CD4-positive, alpha-beta T cell treated with Interferon gamma for 1 hour (primary cell): Measurements from ENCODE around the gene RBM47.
"Not testable (repeated sequence)": the region's sequence is repeated elsewhere in the genome, so short reads cannot be mapped to it uniquely, and the experiment has no call there.

Experiments used
- DNase-seq: peaks from one replicate; pipeline ENCODE4 v3.0.0-alpha.2; 2020

RBM47 gene

GRCh38 chr4:40559585-40560465 is 69.8 kb downstream of the RBM47 start:
- DNase-seq = no peak

GRCh38 chr4:40557736-40558135 is 71.9 kb downstream of the RBM47 start:
- DNase-seq = no peak

- DNase-seq = no peak
Observed at GRCh38 chr4:40555176-40555900, 74.3 kb downstream of the RBM47 start.

- DNase-seq = not testable (repeated sequence)
Observed at GRCh38 chr4:40554641-40555040, 75.0 kb downstream of the RBM47 start.

GRCh38 chr4:40553995-40554394 is 75.7 kb downstream of the RBM47 start:
- peak; percentile 35 for DNase-seq

- DNase-seq = no peak
Observed at GRCh38 chr4:40552536-40552935, 77.1 kb downstream of the RBM47 start.

- peak; percentile 49 for DNase-seq
Observed at GRCh38 chr4:40551568-40552136, 78.0 kb downstream of the RBM47 start.

GRCh38 chr4:40550948-40551462 is 78.7 kb downstream of the RBM47 start:
- peak; percentile 20 for DNase-seq

GRCh38 chr4:40550196-40550595 is 79.5 kb downstream of the RBM47 start:
- no peak for DNase-seq

GRCh38 chr4:40548256-40548655 is 81.4 kb downstream of the RBM47 start:
- no peak for DNase-seq

- no peak for DNase-seq
Observed at GRCh38 chr4:40547789-40548132, 81.9 kb downstream of the RBM47 start.

GRCh38 chr4:40546969-40547788 is 82.5 kb downstream of the RBM47 start:
- no peak for DNase-seq

GRCh38 chr4:40546506-40546905 is 83.2 kb downstream of the RBM47 start:
- no peak for DNase-seq

GRCh38 chr4:40545487-40545886 is 84.2 kb downstream of the RBM47 start:
- not testable (repeated sequence) for DNase-seq

- no peak for DNase-seq
Observed at GRCh38 chr4:40544221-40544620, 85.4 kb downstream of the RBM47 start.

- no peak for DNase-seq
Observed at GRCh38 chr4:40540800-40541199, 88.9 kb downstream of the RBM47 start.

GRCh38 chr4:40536032-40536431 is 93.6 kb downstream of the RBM47 start:
- DNase-seq = no peak

- DNase-seq = no peak
Observed at GRCh38 chr4:40531636-40532023, 98.0 kb downstream of the RBM47 start.

- DNase-seq = no peak
Observed at GRCh38 chr4:40530961-40531635, 98.6 kb downstream of the RBM47 start.

- DNase-seq = no peak
Observed at GRCh38 chr4:40526741-40527140, 102.9 kb downstream of the RBM47 start.

- DNase-seq = no peak
Observed at GRCh38 chr4:40525752-40526598, 103.7 kb downstream of the RBM47 start.
